Heart left ventricle (tissue), 16 donors: Measurements from ENCODE around the gene PGS1. TPM values are rescaled to one million over a fixed set of nuclear protein-coding genes. Genes with fewer than 3 reads are reported as not detected.

Experiments used
- ATAC-seq, 4 donors: fragments of 200-7000 bp; cut with Tn5 transposase; one replicate each; pipeline ENCODE4 v1.9.1; 2020 to 2022; ENCODE audit warnings: moderate library complexity in 4 of 4, mild to moderate bottlenecking in 3 of 4, moderate number of reproducible peaks in 1 of 4
- DNase-seq, 5 donors: peaks; one replicate each; pipeline ENCODE4 v3.0.0-alpha.2; 2020
- H3K27ac ChIP-seq, 12 donors: fragments of 200-600 bp; sonication (generic) in 4 of 12; one replicate each; pipeline versions ENCODE4 v1.5.0 to v1.8.0; 2016 to 2022; ENCODE audit warnings: mild to moderate bottlenecking in 2 of 12
- H3K27me3 ChIP-seq, 9 donors: fragments of 200-600 bp; sonication (generic) in 2 of 9; one replicate each; pipeline versions ENCODE4 v1.5.1 to v1.8.0; 2016 to 2022; ENCODE audit warnings: mild to moderate bottlenecking in 3 of 9
- H3K36me3 ChIP-seq, 9 donors: fragments of 200-600 bp; sonication (generic) in 2 of 9; one replicate each; pipeline versions ENCODE4 v1.5.0 to v1.8.0; 2018 to 2022; ENCODE audit warnings: mild to moderate bottlenecking in 2 of 9
- H3K4me1 ChIP-seq, 12 donors: fragments of 200-600 bp; sonication (generic) in 4 of 12; one replicate each; pipeline versions ENCODE4 v1.5.0 to v1.8.0; 2016 to 2022; ENCODE audit warnings: mild to moderate bottlenecking in 3 of 12
- H3K4me3 ChIP-seq, 12 donors: fragments of 200-600 bp; sonication (generic) in 4 of 12; one replicate each; pipeline versions ENCODE4 v1.5.0 to v1.8.0; 2017 to 2022; ENCODE audit warnings: mild to moderate bottlenecking in 9 of 12, moderate library complexity in 4 of 12
- H3K9me3 ChIP-seq, 12 donors: fragments of 200-600 bp; sonication (generic) in 4 of 12; one replicate each; pipeline versions ENCODE4 v1.5.0 to v1.8.0; 2016 to 2022; ENCODE audit warnings: mild to moderate bottlenecking in 1 of 12
- CTCF ChIP-seq, 12 donors: fragments of 200-600 bp; sonication (generic) in 4 of 12; IDR thresholded peaks; one replicate each; pipeline versions ENCODE4 v1.5.0 to v1.8.0; 2018 to 2022; ENCODE audit warnings: antibody characterized with exemption in 12 of 12, mild to moderate bottlenecking in 5 of 12
- POLR2A ChIP-seq, 2 donors: fragments of 450-650 bp; IDR thresholded peaks; one replicate each; pipeline ENCODE4 v1.6.1; 2017; ENCODE audit warnings: antibody characterized with exemption in 2 of 2, mild to moderate bottlenecking in 2 of 2, moderate library complexity in 2 of 2
- WGBS, 4 donors: extraction: QIAGEN DNeasy Blood & Tissue Kit in 2 of 4; methylation state at CpG; one replicate each; pipeline versions ENCODE4 v1.1.5 to v1.1.7; 2013 to 2018; 5-methylcytosine and 5-hydroxymethylcytosine counted together
- intact Hi-C, 10 donors: fragments of 100-400 bp; cut with DNase I; formaldehyde crosslinking; loops; one replicate each; pipeline versions ENCODE4 v1.11.1 to v1.14.2; 2022
- polyA plus RNA-seq, 2 donors: library from polyadenylated mRNA; stranded (reverse); fragments of 200-250 nt; gene quantifications; one replicate each; pipeline ENCODE4 v1.2.3, GENCODE V29; 2013
- total RNA-seq, 9 donors: library from RNA; depleted of rRNA in 2 of 9; stranded (reverse); fragments of >200 nt in 2 of 9; fragmentation: NEBNext Ultra II Directional in 3 of 9; extraction: Animal tissue kit (Norgen Biotek cat#: 25700) in 3 of 9; gene quantifications; one replicate each; pipeline versions ENCODE4 v1.1.0 to v1.2.4, GENCODE V29; 2016 to 2023
- donor health status: ischemic (EF 13 %, LVEDD 7.1; RV severe dilation, severe dysfunction).
- donor health status: healthy with polysubstance abuse.
- donor health status: DM: no; HTN: yes; CAD: no.
- donor health status: DM: no; HTN: no; CAD: no.
- donor health status: ischemic (EF 25% LVEDD 6.9; RV normal size, moderate dysfunction).
- donor health status: ischemic (EF 25% LVEDD 5.7; RV mildly dilated, moderate dysfunction).
- donor health status: healthy.
- donor health status: DM: yes; HTN: yes; CAD: no.
- donor health status: ischemic (EF 35%, LVEDD 5.7; RV mildly dilated, moderate dysfunction).
- donor health status: nonischemic (EF 11% LVEDD 7.7; RV severe dilation, severe dysfunction).
- donor health status: DM: yes; HTN: yes; CAD: no.
- donor health status: PGD.
- donor health status: ischemic (EF 29% LVEDD 5.4; RV normal size, mild dysfunction).
- donor health status: nonischemic (EF 23%, LVEDD 6.1; RV moderate dilation, normal function).

PGS1 gene
- total and polyA plus RNA-seq, 11 donors: 11.9 to 32.8 (median 17.3) TPM

GRCh38 chr17:78345791-78346494 is 32.5 kb upstream of the PGS1 start:
- DNase-seq: no peak
- intact Hi-C loops: loop anchor here in 1 of 10 donors (10.0 kb wide), 1 partner anchor 51 kb away; no protein-coding TSS in a partner anchor
- Histone ChIP-seq H3K4me1 (peaks cover 19 to 69% (median 43%) of the 10 kb centered on the region in 12 donors), H3K9me3 (no peaks in the 10 kb centered on the region), H3K27me3 (no peaks in the 10 kb centered on the region), H3K4me3 (no peak overlapping the region), H3K36me3 (no peaks in the 10 kb centered on the region), H3K27ac (peak overlapping the region in 2 of 12 donors; percentile 0 to 97)
- TF ChIP-seq CTCF (IDR thresholded peaks at IDR 0.05) (no peak), POLR2A (IDR thresholded peaks at IDR 0.05) (no peak)
- 83 to 90% (median 85%) methylated on average over 9 to 10 of the region's 10 CpGs for WGBS, 4 donors
- no peak for ATAC-seq

DNA sequence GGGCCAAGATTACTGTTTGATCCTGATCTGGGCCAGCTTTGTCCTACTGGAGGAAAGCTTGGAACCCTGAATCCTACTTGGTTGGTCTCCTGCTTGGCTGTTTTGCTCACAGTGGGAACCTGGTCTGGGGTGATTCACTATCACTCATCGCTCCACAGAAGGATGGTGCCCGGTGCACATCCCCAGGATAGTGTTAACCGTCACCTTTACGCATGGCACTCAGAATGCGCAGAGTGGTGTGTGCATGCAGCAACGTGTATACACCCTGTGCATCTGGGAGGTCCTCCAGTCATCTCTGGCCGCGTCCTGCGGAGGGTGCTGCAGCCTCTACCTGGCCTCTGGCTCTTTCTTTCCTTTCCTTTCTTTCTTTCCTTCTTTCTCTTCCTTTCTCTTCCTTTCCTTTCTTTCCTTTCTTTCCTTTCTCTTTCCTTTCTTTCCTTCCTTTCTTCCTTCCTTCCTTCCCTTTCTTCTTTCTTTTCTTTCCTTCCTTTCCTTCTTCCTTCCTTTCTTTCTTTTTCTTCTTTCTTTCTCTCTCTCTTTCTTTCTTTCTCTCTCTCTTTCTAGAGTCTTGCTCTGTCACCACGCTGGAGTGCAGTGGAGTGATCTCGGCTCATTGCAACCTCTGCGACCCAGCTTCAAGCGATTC is 31.7 kb upstream of the PGS1 start:
- Histone ChIP-seq H3K27me3 (no peaks in the 10 kb centered on the region), H3K36me3 (no peaks in the 10 kb centered on the region), H3K9me3 (no peaks in the 10 kb centered on the region), H3K4me3 (no peak overlapping the region), H3K27ac (no peak overlapping the region), H3K4me1 (peaks cover 20 to 71% (median 44%) of the 10 kb centered on the region in 12 donors)
- intact Hi-C loops: loop anchor here in 1 of 10 donors (10.0 kb wide), 1 partner anchor 52 kb away; no protein-coding TSS in a partner anchor
- DNase-seq (peak in 1 of 5 donors; percentile 20), ATAC-seq (no peak)
- TF ChIP-seq POLR2A (IDR thresholded peaks at IDR 0.05) (no peak), CTCF (IDR thresholded peaks at IDR 0.05) (no peak)
- WGBS, 4 donors: 90 to 95% (median 93%) methylated on average over 13 of the region's 13 CpGs

DNA sequence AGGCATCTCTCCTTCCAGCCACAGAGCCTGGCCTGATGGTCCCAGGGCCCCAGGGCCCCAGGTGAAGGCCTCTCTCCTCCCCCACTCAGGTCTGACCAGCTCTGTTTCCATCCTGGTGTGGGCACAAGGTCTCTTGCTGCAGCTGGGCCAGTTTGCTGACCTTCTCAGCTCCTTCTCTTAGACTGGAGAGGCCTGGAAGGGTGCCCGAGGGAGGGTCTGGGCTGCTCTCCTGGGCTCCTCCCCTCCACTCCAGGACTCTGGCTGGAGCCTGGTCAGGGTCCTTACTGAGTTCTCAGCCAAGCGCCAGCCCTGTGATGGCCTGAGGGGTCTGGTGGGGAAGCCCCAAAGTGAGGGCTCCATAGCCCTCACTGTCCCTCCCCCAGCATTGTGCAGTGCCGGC is 31.0 kb upstream of the PGS1 start:
- H3K27me3 ChIP-seq: no peaks in the 10 kb centered on the region
- no peak overlapping the region for H3K27ac ChIP-seq
- DNase-seq (peak in 1 of 5 donors; percentile 17), ATAC-seq (no peak)
- 88 to 95% (median 90%) methylated on average over 3 of the region's 3 CpGs; no CpG with 5 or more reads in 1 of the 4 donors for WGBS, 4 donors
- no peak overlapping the region for H3K4me3 ChIP-seq
- no peaks in the 10 kb centered on the region for H3K36me3 ChIP-seq
- intact Hi-C loops: loop anchor here in 1 of 10 donors (10.0 kb wide), 1 partner anchor 53 kb away; no protein-coding TSS in a partner anchor
- peaks cover 22 to 73% (median 46%) of the 10 kb centered on the region in 12 donors for H3K4me1 ChIP-seq
- no peaks in the 10 kb centered on the region for H3K9me3 ChIP-seq
- TF ChIP-seq POLR2A (IDR thresholded peaks at IDR 0.05): no peak
- no peak for TF ChIP-seq CTCF (IDR thresholded peaks at IDR 0.05)
